NCI-H1694 (cell line): ENCODE data around the gene ATN1.

Source experiments
- DNase-seq: peaks from one replicate; lab custom pipeline; 2025; lab: John Stamatoyannopoulos, UW

The ATN1 gene

DNA sequence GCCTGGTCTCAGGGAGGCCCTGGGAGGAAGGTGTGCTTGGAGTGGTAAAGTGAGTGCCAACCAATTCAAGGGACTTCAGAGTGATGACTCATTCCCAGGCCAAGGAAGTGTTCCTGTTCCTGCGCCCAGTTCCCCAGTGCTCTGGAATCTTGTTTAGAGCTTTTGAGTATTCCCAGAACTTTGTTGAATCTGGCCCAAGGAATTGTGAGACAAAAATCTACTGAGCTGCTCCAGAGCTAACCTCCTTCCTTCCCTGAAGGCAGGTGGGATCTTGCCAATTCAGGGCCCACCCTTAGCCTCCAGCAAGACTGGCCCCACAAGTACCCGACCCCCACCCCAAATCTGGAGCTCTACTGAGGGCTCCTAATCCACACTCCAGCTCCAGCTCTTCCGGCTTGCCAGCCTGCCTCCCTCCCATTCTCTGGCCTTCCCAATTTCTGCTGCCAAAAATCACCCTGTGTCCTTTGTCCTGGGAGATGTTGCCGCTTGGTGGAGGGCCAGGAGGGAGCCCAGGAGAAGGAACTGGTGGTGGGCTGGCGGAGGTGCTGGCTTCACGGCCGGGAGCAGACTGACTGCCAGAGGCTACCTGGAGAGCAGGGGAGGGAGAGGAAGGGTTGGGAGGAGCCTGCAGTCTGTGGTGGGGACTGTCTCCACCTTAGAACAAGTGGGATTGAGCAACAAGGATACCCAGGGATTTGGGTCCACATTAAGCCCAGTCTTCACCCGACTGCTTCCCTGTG, 2.0 kb upstream of the ATN1 start:
- DNase-seq = peak; percentile 52

GRCh38 chr12:6928022-6928702, 403 bp downstream of the ATN1 start:
- no peak for DNase-seq

- DNase-seq = no peak
These were observed 1.1 kb downstream of the ATN1 start for GRCh38 chr12:6928703-6929407.

- no peak for DNase-seq
These were observed 2.0 kb downstream of the ATN1 start for GRCh38 chr12:6929466-6930452.

GRCh38 chr12:6932766-6933165, 5.0 kb downstream of the ATN1 start:
- DNase-seq = no peak

DNA sequence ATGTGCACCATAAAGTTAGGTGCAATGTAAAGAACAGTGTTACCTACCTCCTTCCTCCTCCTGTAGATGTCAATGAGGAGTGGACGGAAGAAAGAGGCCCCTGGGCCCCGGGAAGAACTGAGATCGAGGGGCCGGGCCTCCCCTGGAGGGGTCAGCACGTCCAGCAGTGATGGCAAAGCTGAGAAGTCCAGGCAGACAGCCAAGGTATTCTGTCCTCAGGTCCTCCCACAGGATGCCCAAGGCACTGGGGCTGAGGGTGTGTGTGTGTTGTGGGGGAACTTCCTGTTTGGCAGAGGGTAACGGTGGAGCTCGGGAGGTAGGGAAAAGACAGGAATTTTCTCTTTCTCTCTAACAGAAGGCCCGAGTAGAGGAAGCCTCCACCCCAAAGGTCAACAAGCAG, 6.4 kb downstream of the ATN1 start:
- DNase-seq = no peak

DNA sequence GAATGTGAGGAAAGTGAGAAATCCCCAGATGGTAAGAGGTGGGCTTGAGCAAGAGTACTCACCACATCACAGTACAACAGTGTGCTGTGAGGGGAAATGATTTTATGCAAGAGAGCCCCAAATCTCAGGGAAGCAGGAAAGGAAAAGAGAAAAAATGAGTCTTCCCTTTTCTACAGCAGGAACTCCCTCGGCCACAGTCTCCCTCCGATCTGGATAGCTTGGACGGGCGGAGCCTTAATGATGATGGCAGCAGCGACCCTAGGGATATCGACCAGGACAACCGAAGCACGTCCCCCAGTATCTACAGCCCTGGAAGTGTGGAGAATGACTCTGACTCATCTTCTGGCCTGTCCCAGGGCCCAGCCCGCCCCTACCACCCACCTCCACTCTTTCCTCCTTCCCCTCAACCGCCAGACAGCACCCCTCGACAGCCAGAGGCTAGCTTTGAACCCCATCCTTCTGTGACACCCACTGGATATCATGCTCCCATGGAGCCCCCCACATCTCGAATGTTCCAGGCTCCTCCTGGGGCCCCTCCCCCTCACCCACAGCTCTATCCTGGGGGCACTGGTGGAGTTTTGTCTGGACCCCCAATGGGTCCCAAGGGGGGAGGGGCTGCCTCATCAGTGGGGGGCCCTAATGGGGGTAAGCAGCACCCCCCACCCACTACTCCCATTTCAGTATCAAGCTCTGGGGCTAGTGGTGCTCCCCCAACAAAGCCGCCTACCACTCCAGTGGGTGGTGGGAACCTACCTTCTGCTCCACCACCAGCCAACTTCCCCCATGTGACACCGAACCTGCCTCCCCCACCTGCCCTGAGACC, 7.8 kb downstream of the ATN1 start:
- no peak for DNase-seq

- no peak for DNase-seq
These were observed 8.5 kb downstream of the ATN1 start for GRCh38 chr12:6936194-6936635.

- DNase-seq = peak; percentile 73
These were observed 9.1 kb downstream of the ATN1 start for GRCh38 chr12:6936636-6937480.

DNA sequence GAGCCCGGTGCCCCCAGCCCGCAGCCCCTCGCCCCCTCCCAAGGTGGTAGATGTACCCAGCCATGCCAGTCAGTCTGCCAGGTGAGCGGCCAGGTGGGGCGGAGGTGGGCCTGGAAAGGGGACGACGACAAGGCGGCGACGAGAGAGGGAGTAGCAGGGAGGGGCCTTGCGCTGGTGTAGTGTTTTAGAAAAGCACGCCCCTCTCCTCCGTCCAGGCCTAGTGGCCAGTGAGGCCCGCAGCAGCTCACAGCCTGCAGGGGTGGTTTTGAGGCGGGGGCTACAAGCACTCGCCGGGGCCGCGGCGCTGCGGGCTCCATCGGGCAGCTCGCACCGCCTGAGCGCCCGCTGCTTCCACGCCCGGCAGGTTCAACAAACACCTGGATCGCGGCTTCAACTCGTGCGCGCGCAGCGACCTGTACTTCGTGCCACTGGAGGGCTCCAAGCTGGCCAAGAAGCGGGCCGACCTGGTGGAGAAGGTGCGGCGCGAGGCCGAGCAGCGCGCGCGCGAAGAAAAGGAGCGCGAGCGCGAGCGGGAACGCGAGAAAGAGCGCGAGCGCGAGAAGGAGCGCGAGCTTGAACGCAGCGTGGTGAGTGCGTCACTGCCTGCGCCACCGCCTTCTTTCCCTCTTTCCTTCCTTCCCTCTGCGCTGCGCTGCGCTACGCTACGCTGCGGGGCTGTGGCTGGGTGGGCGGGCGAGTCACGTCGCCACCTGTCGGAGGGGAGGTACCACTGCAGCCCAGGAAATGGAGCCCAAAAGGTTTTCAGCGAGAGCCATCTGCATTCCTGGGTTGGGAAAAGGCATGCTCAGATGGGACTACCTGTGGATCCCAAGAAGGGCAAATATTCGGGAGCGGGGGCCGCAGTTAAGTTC, 10.0 kb downstream of the ATN1 start:
- peak; percentile 99 for DNase-seq

- no peak for DNase-seq
These were observed 10.8 kb downstream of the ATN1 start for GRCh38 chr12:6938353-6939190.

DNA sequence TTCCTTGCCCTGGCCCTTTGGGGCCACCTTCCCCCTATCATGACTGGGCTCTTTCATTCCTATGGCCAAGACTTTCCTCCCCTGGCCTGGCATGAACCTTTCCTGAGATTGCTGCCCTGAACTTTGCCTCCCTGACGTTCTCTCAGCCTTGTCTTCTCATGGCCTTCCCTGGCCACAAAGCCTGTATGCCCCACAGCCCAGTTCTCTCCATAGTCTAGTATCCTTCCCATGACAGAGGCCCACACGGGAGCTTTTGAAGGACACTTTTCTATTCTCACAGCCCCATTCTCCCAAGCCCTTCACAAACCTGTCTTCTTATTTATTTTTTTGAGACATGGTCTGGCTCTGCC, 11.4 kb downstream of the ATN1 start:
- DNase-seq = no peak

- DNase-seq = no peak
These were observed 13.5 kb downstream of the ATN1 start for GRCh38 chr12:6941267-6941666.

DNA sequence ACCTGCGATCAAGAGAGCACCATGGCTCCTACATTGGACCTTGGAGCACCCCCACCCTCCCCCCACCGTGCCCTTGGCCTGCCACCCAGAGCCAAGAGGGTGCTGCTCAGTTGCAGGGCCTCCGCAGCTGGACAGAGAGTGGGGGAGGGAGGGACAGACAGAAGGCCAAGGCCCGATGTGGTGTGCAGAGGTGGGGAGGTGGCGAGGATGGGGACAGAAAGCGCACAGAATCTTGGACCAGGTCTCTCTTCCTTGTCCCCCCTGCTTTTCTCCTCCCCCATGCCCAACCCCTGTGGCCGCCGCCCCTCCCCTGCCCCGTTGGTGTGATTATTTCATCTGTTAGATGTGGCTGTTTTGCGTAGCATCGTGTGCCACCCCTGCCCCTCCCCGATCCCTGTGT, 14.0 kb downstream of the ATN1 start:
- no peak for DNase-seq

GRCh38 chr12:6942331-6942665, 14.5 kb downstream of the ATN1 start:
- DNase-seq = no peak

- DNase-seq = peak; percentile 95
These were observed 15.6 kb downstream of the ATN1 start for GRCh38 chr12:6943389-6943721.

DNA sequence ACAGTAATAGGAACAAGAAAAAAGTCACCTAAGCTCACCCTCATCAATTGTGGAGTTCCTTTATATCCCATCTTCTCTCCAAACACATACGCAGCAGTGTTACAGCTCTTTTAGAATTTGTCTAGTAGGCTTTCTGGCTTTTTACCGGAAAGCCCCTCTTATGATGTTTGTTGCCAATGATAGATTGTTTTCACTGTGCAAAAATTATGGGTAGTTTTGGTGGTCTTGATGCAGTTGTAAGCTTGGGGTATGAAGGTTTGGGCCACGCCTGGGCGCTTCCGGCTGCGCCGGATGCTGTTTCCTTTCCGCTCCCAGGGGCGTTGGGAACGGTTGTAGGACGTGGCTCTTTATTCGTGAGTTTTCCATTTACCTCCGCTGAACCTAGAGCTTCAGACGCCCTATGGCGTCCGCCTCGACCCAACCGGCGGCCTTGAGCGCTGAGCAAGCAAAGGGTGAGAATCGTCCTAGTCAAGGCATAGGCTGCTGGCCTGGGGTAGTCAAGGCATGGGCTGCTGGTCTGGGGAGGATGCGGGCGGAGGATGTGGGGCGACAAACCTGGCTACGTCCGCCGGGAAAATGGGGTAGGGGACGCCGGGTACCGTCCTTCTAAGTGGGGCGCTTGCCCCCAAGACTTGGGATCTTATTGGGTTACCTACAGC, 16.1 kb downstream of the ATN1 start, which contains the start of the genes C12orf57 and RNU7-1:
Gene C12orf57, plus strand, starts transcription at position 301 of the 659 bp plus-strand sequence. Its CDS starts 100 bp downstream, at position 401.
Gene RNU7-1, plus strand, starts transcription at position 95 of the 659 bp plus-strand sequence.
- DNase-seq = peak; percentile 99
